Measurements from ENCODE around the gene DTWD2.

The DTWD2 gene, protein sequence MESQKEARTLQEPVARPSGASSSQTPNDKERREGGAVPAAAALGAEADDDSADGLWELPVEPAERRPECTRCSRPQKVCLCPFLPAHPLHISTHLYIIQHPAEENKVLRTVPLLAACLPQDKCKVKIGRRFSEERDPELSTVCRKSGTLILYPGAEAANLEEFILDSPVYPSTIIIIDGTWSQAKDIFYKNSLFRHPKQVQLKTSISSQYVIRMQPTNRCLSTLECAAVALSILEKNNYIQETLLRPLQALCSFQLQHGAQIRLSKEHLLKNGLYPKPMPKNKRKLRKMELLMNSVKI

DNA sequence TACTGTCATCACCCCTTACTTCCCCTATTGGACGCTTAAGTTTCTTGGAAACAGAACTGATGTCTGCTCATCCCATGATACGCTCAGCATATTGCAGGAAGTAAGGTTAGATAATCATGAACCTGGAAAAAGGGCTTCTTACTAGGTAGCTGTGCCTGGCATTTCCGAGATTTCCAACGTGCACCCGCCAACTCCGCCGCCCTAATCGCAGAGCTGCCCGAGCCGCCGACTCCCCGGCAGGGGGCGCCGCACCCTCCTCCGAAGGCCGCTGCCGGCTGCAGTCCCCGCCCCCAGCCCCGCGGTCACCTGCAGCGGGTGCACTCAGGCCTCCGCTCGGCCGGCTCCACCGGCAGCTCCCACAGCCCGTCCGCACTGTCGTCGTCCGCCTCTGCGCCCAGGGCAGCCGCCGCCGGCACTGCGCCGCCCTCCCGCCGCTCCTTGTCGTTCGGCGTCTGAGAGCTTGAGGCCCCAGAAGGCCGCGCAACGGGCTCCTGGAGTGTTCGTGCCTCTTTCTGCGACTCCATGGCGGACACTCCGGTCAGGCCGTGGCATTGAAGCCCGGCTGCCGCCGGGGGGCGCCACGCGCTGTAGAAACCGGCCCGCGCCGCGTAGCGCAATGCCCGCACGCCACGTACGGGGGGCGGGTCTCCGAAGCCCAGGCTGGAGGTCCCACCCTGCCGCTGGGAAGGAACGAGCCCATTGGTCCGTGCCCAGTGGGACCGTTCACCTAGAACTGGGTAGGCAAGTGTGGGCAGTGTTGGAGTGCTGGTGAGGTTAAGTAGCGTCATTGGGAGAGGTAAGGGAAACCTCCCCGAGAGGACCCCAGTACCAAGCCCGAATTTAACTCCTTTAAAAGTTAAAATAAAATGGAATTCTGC, at the start of gene DTWD2:
TSS of gene DTWD2 (minus strand) at position 560 of the 878 bp plus-strand sequence. CDS start at position 524, 36 bp downstream.
- peak; percentile 91 for DNase-seq (ENCODE audit: extremely low spot score)
- no peak for TF ChIP-seq CTBP1 (IDR thresholded peaks at IDR 0.05; ENCODE audit: borderline replicate concordance)
- ChIA-PET CTCF (interaction anchor here (0.6 to 4.0 kb wide), 19 partner anchors 24 to 931 kb away, joined by 3 to 44 read pairs (median 4); partner anchors contain the start of gene TNFAIP8), POLR2A (interaction anchor here (0.6 to 3.4 kb wide), 11 partner anchors 23 to 447 kb away, joined by 3 to 15 read pairs (median 3); partner anchors contain the start of gene DMXL1)

DNA sequence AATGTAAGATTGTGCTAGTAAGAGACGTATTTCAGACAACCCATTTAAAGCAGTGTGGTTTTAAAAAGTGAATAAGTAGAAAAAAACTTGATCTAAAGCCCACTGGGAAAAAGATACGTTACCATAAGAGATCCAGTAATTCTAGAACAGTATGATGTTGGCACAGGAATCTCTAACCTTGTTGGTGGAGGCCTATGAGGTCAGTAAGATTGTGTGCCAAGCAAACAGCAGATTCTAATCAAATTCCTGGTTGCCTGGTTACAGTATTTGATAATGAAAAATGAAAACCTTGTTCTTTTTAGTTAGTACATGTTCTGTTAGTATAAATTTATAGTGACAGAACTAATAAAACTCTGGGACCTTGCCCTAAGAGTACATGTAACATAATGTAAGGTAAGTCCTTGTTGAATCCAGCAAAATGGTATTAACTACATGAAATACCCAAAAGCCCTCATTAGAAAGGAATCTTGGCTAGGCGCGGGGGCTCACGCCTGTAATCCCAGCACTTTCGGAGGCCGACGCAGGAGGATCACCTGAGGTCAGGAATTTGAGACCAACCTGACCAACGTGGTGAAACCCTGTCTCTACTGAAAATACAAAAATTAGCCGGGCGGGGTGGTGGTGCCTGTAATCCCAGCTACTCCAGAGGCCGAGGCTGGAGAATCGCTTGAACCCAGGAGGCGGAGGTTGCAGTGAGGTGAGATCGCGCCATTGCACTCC, 49.3 kb upstream of the DTWD2 start:
- POLR2A ChIA-PET, result no interaction called here
- CTCF ChIA-PET, result no interaction called here
- TF ChIP-seq SP1 (IDR thresholded peaks at IDR 0.05) (no peak), SUZ12 (IDR thresholded peaks at IDR 0.05) (no peak), FOXK2 (IDR thresholded peaks at IDR 0.05) (no peak), TARDBP (IDR thresholded peaks at IDR 0.05) (no peak), FOXA1 (IDR thresholded peaks at IDR 0.05) (no peak), ARNT (IDR thresholded peaks at IDR 0.05) (no peak), ELF4 (IDR thresholded peaks at IDR 0.05) (no peak)
- DNase-seq (ENCODE audit: extremely low spot score), result no peak

DNA sequence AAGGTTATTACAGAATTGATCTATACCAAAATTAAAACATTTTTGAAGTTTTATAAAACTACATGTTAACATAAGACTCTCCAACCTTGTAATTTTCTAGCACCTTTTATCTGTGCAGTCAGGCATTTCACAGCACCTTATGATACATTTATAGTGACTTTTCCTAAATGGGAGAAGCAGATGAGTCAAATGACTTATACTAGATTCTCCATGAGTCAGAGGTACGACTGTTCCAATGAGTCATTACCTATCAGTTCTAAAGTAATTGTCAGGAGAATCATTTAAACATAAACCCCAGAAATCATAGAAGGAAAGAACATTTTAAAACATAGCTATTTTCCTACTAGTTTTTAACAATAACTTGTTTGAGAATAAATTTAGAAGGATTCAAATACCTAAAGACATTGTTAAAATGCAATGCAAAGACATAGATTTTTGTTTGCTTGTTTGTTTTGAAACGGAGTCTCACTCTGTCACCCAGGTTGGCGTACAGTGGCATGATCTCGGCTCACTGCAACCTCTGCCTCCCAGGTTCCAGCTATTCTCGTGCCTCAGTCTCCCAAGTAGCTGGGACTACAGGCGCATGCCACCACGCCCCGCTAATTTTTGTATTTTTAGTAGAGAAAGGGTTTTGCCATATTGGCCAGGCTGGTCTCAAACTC, 47.9 kb upstream of the DTWD2 start:
- no peak for DNase-seq (ENCODE audit: extremely low spot score)
- CTCF ChIA-PET, result no interaction called here
- TF ChIP-seq LEF1 (IDR thresholded peaks at IDR 0.05; ENCODE audit: borderline replicate concordance) (no peak), L3MBTL2 (conservative IDR thresholded peaks at IDR 0.05) (no peak), BHLHE40 (IDR thresholded peaks at IDR 0.05; ENCODE audit: borderline replicate concordance) (no peak), SUZ12 (IDR thresholded peaks at IDR 0.05) (no peak), FOXM1 (IDR thresholded peaks at IDR 0.05; ENCODE audit: borderline replicate concordance) (no peak), ZNF384 (IDR thresholded peaks at IDR 0.05) (no peak), CTBP1 (IDR thresholded peaks at IDR 0.05; ENCODE audit: borderline replicate concordance) (no peak), SP1 (IDR thresholded peaks at IDR 0.05) (no peak), TARDBP (IDR thresholded peaks at IDR 0.05) (no peak), HDGF (IDR thresholded peaks at IDR 0.05; ENCODE audit: borderline replicate concordance) (no peak), NFRKB (IDR thresholded peaks at IDR 0.05) (no peak)
- POLR2A ChIA-PET, result no interaction called here

DNA sequence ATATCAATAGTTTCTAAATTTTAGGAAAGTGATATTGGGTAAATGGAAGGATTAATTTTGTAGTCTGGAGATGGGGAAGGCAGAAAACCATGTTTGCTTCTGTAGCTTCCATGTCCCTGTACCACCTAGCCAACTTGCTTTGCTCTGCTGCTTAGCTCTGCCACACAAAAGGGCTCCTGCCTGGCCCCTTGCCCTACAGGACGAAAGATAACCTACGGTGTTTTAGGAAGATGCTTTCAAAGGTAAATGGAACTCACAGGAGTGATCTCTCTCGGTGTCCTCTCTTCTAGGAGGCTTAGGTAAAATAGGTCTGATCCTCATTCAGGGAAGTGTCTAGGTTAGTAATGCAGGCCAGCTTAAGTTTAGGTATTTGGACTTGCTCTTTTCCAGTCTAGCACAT, 44.8 kb upstream of the DTWD2 start:
- TF ChIP-seq ZNF384 (IDR thresholded peaks at IDR 0.05) (no peak), SUZ12 (IDR thresholded peaks at IDR 0.05) (no peak), ELF4 (IDR thresholded peaks at IDR 0.05) (no peak), HDGF (IDR thresholded peaks at IDR 0.05; ENCODE audit: borderline replicate concordance) (no peak), BHLHE40 (IDR thresholded peaks at IDR 0.05; ENCODE audit: borderline replicate concordance) (no peak), L3MBTL2 (conservative IDR thresholded peaks at IDR 0.05) (no peak), SP1 (IDR thresholded peaks at IDR 0.05) (no peak), FOXM1 (IDR thresholded peaks at IDR 0.05; ENCODE audit: borderline replicate concordance) (no peak), CTBP1 (IDR thresholded peaks at IDR 0.05; ENCODE audit: borderline replicate concordance) (no peak), ARNT (IDR thresholded peaks at IDR 0.05) (no peak), LEF1 (IDR thresholded peaks at IDR 0.05; ENCODE audit: borderline replicate concordance) (no peak), FOXA1 (IDR thresholded peaks at IDR 0.05) (no peak), NFRKB (IDR thresholded peaks at IDR 0.05) (no peak), TARDBP (IDR thresholded peaks at IDR 0.05) (no peak), FOXK2 (IDR thresholded peaks at IDR 0.05) (no peak)
- TF ChIP-seq, protein P1, sequence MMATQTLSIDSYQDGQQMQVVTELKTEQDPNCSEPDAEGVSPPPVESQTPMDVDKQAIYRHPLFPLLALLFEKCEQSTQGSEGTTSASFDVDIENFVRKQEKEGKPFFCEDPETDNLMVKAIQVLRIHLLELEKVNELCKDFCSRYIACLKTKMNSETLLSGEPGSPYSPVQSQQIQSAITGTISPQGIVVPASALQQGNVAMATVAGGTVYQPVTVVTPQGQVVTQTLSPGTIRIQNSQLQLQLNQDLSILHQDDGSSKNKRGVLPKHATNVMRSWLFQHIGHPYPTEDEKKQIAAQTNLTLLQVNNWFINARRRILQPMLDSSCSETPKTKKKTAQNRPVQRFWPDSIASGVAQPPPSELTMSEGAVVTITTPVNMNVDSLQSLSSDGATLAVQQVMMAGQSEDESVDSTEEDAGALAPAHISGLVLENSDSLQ (IDR thresholded peaks at IDR 0.05), result no peak
- ChIA-PET CTCF (no interaction called here), POLR2A (no interaction called here)
- no peak for DNase-seq (ENCODE audit: extremely low spot score)

DNA sequence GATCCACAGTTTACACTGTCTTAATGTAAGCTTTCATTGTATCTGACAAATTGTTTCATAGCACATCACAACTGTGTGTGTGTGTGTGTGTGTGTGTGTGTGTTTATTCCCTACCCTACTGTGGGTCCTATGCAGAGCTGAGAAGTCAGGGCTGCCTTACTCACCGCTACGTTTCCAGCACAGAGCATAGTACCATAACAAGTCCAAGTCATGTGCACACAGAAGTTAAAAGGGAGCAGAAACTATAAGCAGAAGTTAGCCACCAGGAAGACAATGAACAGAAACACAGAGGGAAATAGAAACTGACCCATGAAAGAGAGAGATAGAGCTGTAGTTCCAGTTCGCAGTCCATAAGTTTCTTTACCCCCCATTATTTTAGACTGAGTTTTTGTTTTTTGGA, 44.3 kb upstream of the DTWD2 start:
- DNase-seq (ENCODE audit: extremely low spot score), result no peak
- ChIA-PET CTCF (no interaction called here), POLR2A (no interaction called here)
- no peak for TF ChIP-seq ELF4 (IDR thresholded peaks at IDR 0.05)
- TF ChIP-seq FOXA1 (IDR thresholded peaks at IDR 0.05), result no peak
- TF ChIP-seq BHLHE40 (IDR thresholded peaks at IDR 0.05; ENCODE audit: borderline replicate concordance), result no peak
- TF ChIP-seq L3MBTL2 (conservative IDR thresholded peaks at IDR 0.05), result no peak
- no peak for TF ChIP-seq FOXM1 (IDR thresholded peaks at IDR 0.05; ENCODE audit: borderline replicate concordance)
- no peak for TF ChIP-seq NFRKB (IDR thresholded peaks at IDR 0.05)
- no peak for TF ChIP-seq TARDBP (IDR thresholded peaks at IDR 0.05)
- TF ChIP-seq FOXK2 (IDR thresholded peaks at IDR 0.05), result no peak
- TF ChIP-seq, protein P1 (IDR thresholded peaks at IDR 0.05), result no peak
- no peak for TF ChIP-seq ZNF384 (IDR thresholded peaks at IDR 0.05)
- no peak for TF ChIP-seq ARNT (IDR thresholded peaks at IDR 0.05)
- TF ChIP-seq SUZ12 (IDR thresholded peaks at IDR 0.05), result no peak
- TF ChIP-seq SP1 (IDR thresholded peaks at IDR 0.05), result no peak
- no peak for TF ChIP-seq HDGF (IDR thresholded peaks at IDR 0.05; ENCODE audit: borderline replicate concordance)
- TF ChIP-seq CTBP1 (IDR thresholded peaks at IDR 0.05; ENCODE audit: borderline replicate concordance), result no peak
- TF ChIP-seq LEF1 (IDR thresholded peaks at IDR 0.05; ENCODE audit: borderline replicate concordance), result no peak

All from HEK293T (cell line).